Esophagus muscularis mucosa (tissue), 4 donors: Measurements from ENCODE around the gene TRIM39. TPM values are rescaled to one million over a fixed set of nuclear protein-coding genes. Genes with fewer than 3 reads are reported as not detected.

Experiments
- DNase-seq: peaks from one replicate; pipeline ENCODE4 v3.0.0-alpha.2; 2017; ENCODE audit errors: extremely low spot score
- H3K27ac ChIP-seq, 4 donors: fragments of 200-600 bp; sonication (generic); replicated peaks in 1 of 4; 1 replicate in 3 of 4; 2 replicates in 1 of 4; pipeline ENCODE4 v1.5.1; 2016 to 2019; ENCODE audit warnings: mild to moderate bottlenecking in 1 of 4
- H3K27me3 ChIP-seq, 4 donors: fragments of 200-600 bp; sonication (generic); one replicate each; pipeline versions ENCODE4 v1.5.1 to v1.6.0; 2016 to 2019
- H3K36me3 ChIP-seq, 4 donors: fragments of 200-600 bp; sonication (generic); one replicate each; pipeline ENCODE4 v1.5.1; 2016 to 2019
- H3K4me1 ChIP-seq, 4 donors: fragments of 200-600 bp; sonication (generic); one replicate each; pipeline ENCODE4 v1.5.1; 2016 to 2019
- H3K4me3 ChIP-seq, 4 donors: fragments of 200-600 bp; sonication (generic); 1 replicate in 2 of 4; 2 replicates in 2 of 4; pipeline ENCODE4 v1.5.1; 2016 to 2019; ENCODE audit warnings: mild to moderate bottlenecking in 4 of 4, moderate library complexity in 1 of 4
- H3K9me3 ChIP-seq, 4 donors: fragments of 200-600 bp; sonication (generic); 1 replicate in 3 of 4; 2 replicates in 1 of 4; pipeline ENCODE4 v1.5.1; 2016 to 2019
- EP300 ChIP-seq: sonication (generic); formaldehyde crosslinking; IDR thresholded peaks from one replicate; pipeline ENCODE4 v1.6.1; 2017; ENCODE audit warnings: antibody characterized with exemption
- POLR2A ChIP-seq: fragments of 450-650 bp; IDR thresholded peaks from one replicate; pipeline ENCODE4 v1.6.1; 2017; ENCODE audit warnings: antibody characterized with exemption, moderate library complexity, mild to moderate bottlenecking, low read depth
- POLR2AphosphoS5 ChIP-seq, 2 donors: sonication (generic); formaldehyde crosslinking; IDR thresholded peaks; one replicate each; pipeline ENCODE4 v1.6.1; 2017; ENCODE audit warnings: antibody characterized with exemption in 2 of 2
- WGBS: methylation state at CpG from one replicate; pipeline ENCODE4 v1.1.5; 2018; 5-methylcytosine and 5-hydroxymethylcytosine counted together
- intact Hi-C: fragments of 100-400 bp; cut with DNase I; formaldehyde crosslinking; loops from one replicate; pipeline ENCODE4 v1.15.1; 2023
- total RNA-seq, 4 donors: library from RNA; depleted of rRNA; stranded (reverse); fragments of >200 nt; gene quantifications; one replicate each; pipeline versions ENCODE4 v1.1.0 to v1.2.1, GENCODE V29; 2016
- TF ChIP-seq, protein P1 (sequence below), 3 experiments: fragments of 200-600 bp in 2 of 3; fragments of 450-650 bp in 1 of 3; sonication (generic) in 2 of 3; IDR thresholded peaks; one replicate each; pipeline ENCODE4 v1.5.1; 2017 to 2019; ENCODE audit warnings: antibody characterized with exemption in 3 of 3, mild to moderate bottlenecking in 2 of 3, moderate library complexity in 1 of 3

Gene TRIM39
- total RNA-seq, 4 donors from 2014 or later, result 17.4 to 24.5 (median 20.9) TPM

DNA sequence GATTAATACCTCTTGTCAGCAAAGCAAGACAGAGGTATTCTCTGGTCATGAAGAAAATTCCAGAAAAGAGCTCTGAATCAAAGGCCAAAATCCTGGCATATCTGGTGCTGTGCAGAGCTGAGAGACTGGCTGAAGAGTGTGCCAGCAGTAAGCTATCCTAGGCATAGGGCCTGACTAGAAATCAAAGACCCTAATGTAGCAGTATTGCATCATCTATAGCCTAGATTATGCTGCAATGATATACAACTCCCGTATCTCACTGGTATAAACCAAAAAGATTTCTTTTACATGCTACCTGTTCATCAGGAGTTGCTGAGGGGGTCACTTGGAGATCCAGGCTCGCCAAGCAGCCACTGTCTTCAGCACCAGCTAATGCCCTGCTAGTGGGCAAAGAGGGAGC lies 30.9 kb upstream of the TRIM39 start:
- intact Hi-C loops, result no loop called here
- no peak overlapping the region for H3K4me3 ChIP-seq
- WGBS, result 77% methylated on average over 2 of the region's 2 CpGs
- H3K36me3 ChIP-seq, result peaks cover 20 to 51% (median 37%) of the 10 kb centered on the region in 4 donors
- no peaks in the 10 kb centered on the region for H3K4me1 ChIP-seq
- no peak for DNase-seq
- H3K27ac ChIP-seq, result no peak overlapping the region
- no peaks in the 10 kb centered on the region for H3K9me3 ChIP-seq
- no peaks in the 10 kb centered on the region for H3K27me3 ChIP-seq
- TF ChIP-seq POLR2A (no peak), POLR2AphosphoS5 (IDR thresholded peaks at IDR 0.05) (no peak), EP300 (no peak)
- TF ChIP-seq, protein P1, sequence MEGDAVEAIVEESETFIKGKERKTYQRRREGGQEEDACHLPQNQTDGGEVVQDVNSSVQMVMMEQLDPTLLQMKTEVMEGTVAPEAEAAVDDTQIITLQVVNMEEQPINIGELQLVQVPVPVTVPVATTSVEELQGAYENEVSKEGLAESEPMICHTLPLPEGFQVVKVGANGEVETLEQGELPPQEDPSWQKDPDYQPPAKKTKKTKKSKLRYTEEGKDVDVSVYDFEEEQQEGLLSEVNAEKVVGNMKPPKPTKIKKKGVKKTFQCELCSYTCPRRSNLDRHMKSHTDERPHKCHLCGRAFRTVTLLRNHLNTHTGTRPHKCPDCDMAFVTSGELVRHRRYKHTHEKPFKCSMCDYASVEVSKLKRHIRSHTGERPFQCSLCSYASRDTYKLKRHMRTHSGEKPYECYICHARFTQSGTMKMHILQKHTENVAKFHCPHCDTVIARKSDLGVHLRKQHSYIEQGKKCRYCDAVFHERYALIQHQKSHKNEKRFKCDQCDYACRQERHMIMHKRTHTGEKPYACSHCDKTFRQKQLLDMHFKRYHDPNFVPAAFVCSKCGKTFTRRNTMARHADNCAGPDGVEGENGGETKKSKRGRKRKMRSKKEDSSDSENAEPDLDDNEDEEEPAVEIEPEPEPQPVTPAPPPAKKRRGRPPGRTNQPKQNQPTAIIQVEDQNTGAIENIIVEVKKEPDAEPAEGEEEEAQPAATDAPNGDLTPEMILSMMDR (IDR thresholded peaks at IDR 0.05), result no peak

DNA sequence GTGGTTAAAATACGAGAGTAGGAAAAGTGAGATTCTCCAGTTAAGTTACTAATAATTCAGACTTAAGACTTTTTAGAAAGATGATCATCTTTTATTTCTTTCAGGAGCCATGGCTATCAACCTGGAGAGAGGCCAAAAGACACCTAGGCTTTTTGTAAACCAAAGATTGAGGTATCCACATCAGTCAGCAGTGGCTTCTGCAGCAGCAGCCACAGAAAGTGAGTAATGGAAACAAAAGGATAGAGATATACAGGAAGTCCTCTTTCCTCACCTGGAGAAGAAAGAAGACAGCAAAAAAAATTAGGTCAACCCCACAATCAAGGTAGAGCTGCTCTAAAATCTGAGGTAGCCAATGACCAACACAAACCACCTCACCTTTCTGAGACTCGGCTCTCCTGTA lies 22.7 kb upstream of the TRIM39 start:
- no peak for DNase-seq

DNA sequence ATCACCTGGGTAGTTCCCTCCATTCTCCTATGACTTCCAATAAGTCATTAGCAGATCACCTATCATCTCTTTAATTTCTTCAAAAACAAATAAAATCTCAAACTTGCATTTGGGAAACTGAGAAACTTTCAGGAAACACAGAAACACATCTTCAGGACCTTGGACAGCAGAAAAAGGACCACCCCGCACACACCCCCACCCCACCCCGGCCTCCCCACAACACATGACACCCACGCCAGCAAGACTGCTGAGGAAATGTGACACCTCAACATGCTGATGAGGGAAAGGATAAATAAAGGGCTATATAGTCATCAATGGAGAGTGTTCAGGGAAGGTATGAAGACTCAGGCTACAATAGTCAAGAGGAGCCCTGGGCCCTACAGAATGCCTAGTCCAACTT lies 15.6 kb upstream of the TRIM39 start:
- H3K4me3 ChIP-seq, result no peak overlapping the region
- 83% methylated on average over 3 of the region's 3 CpGs for WGBS
- no peak for TF ChIP-seq POLR2A
- no peak for TF ChIP-seq POLR2AphosphoS5 (IDR thresholded peaks at IDR 0.05)
- TF ChIP-seq EP300, result no peak
- TF ChIP-seq, protein P1 (IDR thresholded peaks at IDR 0.05), result no peak
- H3K27me3 ChIP-seq, result no peaks in the 10 kb centered on the region
- peaks cover 0 to 47% (median 17%) of the 10 kb centered on the region in 4 donors for H3K36me3 ChIP-seq
- no peaks in the 10 kb centered on the region for H3K4me1 ChIP-seq
- no peak for DNase-seq
- no peaks in the 10 kb centered on the region for H3K9me3 ChIP-seq
- H3K27ac ChIP-seq, result no peak overlapping the region
- intact Hi-C loops, result no loop called here

More for the DNA sequence above, 22.7 kb upstream of the TRIM39 start:
- Histone ChIP-seq H3K27me3 (no peaks in the 10 kb centered on the region), H3K4me1 (no peaks in the 10 kb centered on the region), H3K9me3 (no peaks in the 10 kb centered on the region), H3K36me3 (peaks cover 0 to 28% (median 14%) of the 10 kb centered on the region in 4 donors), H3K27ac (no peak overlapping the region), H3K4me3 (no peak overlapping the region)
- 95% methylated on average over 2 of the region's 2 CpGs for WGBS
- TF ChIP-seq EP300, result no peak
- TF ChIP-seq, protein P1 (IDR thresholded peaks at IDR 0.05), result no peak
- no peak for TF ChIP-seq POLR2A
- TF ChIP-seq POLR2AphosphoS5 (IDR thresholded peaks at IDR 0.05), result no peak
- intact Hi-C loops, result no loop called here

DNA sequence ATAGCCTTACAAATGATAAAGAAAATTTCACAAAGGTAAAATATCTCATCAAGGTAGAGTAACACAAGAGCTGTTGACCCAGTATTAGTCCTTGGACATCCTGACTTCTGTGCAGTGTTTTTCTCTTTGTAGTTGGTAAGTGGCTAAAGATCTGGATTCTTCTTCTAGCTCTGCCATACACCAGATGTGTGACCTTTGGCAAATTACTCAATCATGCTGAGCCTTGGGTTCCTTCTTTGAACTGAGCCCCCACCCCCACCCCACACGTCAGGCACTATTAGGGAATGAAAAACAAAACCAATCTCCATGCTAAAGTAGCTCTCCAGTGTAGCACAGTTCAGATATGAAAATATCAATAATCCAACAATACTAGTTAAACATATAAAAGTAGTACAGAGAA lies 15.1 kb upstream of the TRIM39 start:
- Histone ChIP-seq H3K4me1 (no peaks in the 10 kb centered on the region), H3K27me3 (no peaks in the 10 kb centered on the region), H3K36me3 (peaks cover 0 to 48% (median 17%) of the 10 kb centered on the region in 4 donors), H3K27ac (no peak overlapping the region), H3K4me3 (no peak overlapping the region), H3K9me3 (no peaks in the 10 kb centered on the region)
- TF ChIP-seq POLR2AphosphoS5 (IDR thresholded peaks at IDR 0.05), result no peak
- no peak for TF ChIP-seq POLR2A
- TF ChIP-seq, protein P1 (IDR thresholded peaks at IDR 0.05), result no peak
- TF ChIP-seq EP300, result no peak
- intact Hi-C loops, result no loop called here
- DNase-seq, result no peak
- 82% methylated on average over 1 of the region's 1 CpG for WGBS

DNA sequence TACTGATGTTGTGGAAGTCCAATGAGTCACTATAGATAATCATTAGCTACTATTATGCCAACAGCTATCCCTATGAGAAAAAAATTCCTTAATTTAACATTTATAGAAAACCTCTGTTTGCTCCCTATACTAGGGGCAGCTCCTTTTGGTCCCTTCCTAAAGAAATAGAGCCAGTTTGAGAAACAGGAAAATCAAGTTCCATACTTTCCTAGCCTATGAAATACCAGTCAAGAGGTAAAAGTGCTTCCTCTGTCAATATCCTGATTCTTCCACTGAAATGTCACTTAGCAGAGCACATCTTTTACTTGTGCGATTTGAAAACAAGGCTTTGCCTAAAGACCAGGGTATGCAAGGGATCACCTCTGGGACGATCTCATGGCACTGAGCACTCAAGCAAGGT lies 14.5 kb upstream of the TRIM39 start:
- Histone ChIP-seq H3K36me3 (peaks cover 0 to 45% (median 17%) of the 10 kb centered on the region in 4 donors), H3K27ac (no peak overlapping the region), H3K4me1 (no peaks in the 10 kb centered on the region), H3K9me3 (no peaks in the 10 kb centered on the region), H3K27me3 (no peaks in the 10 kb centered on the region), H3K4me3 (no peak overlapping the region)
- no peak for TF ChIP-seq EP300
- TF ChIP-seq POLR2A, result no peak
- TF ChIP-seq, protein P1 (IDR thresholded peaks at IDR 0.05), result no peak
- TF ChIP-seq POLR2AphosphoS5 (IDR thresholded peaks at IDR 0.05), result no peak
- intact Hi-C loops, result no loop called here
- WGBS, result 100% methylated on average over 2 of the region's 2 CpGs
- no peak for DNase-seq
